Measurements from ENCODE around the gene BPGM.

DNA sequence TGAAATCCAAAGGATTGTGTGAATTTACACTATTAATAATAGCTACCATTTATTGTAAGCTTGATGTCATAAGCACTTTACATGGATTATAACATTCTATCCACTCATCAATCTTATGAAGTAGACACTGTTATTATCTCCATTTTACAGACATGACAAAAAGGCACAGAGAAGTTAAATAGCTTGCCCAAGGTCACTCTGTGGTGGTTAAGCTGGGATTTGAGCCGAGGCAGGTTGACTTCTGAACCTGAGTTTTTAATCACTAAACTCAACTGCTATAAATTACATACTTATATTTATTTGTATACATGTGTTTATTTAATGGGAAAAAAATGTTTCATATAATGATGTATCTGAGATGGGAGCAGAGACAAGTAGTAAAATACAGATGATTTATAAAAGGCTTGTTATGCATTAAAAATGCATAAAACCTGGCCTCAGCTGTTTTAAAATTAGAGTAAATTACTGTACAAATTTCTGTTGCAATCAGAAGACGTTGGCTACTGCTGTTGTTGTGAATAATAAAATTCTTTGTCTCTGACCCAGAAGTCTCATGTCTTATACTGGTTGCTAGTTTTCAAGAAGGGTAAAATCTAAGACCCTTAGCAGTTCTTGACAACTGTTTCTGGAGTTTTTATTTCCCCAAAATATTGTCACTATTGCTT is 71.7 kb downstream of the BPGM start:
- TF ChIP-seq, protein P1, sequence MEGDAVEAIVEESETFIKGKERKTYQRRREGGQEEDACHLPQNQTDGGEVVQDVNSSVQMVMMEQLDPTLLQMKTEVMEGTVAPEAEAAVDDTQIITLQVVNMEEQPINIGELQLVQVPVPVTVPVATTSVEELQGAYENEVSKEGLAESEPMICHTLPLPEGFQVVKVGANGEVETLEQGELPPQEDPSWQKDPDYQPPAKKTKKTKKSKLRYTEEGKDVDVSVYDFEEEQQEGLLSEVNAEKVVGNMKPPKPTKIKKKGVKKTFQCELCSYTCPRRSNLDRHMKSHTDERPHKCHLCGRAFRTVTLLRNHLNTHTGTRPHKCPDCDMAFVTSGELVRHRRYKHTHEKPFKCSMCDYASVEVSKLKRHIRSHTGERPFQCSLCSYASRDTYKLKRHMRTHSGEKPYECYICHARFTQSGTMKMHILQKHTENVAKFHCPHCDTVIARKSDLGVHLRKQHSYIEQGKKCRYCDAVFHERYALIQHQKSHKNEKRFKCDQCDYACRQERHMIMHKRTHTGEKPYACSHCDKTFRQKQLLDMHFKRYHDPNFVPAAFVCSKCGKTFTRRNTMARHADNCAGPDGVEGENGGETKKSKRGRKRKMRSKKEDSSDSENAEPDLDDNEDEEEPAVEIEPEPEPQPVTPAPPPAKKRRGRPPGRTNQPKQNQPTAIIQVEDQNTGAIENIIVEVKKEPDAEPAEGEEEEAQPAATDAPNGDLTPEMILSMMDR (conservative IDR thresholded peaks at IDR 0.05; ENCODE audit: low read depth in 2 of 2) = no peak
- TF ChIP-seq POLR2AphosphoS5 (IDR thresholded peaks at IDR 0.05; ENCODE audit: low read depth) (no peak), EZH2 (IDR thresholded peaks at IDR 0.05; ENCODE audit: low read depth, unreplicated experiment) (no peak), REST (IDR thresholded peaks at IDR 0.05; ENCODE audit: unreplicated experiment) (no peak), EZH2phosphoT487 (IDR thresholded peaks at IDR 0.05; ENCODE audit: unreplicated experiment) (no peak)
- TF ChIP-seq, protein P2, sequence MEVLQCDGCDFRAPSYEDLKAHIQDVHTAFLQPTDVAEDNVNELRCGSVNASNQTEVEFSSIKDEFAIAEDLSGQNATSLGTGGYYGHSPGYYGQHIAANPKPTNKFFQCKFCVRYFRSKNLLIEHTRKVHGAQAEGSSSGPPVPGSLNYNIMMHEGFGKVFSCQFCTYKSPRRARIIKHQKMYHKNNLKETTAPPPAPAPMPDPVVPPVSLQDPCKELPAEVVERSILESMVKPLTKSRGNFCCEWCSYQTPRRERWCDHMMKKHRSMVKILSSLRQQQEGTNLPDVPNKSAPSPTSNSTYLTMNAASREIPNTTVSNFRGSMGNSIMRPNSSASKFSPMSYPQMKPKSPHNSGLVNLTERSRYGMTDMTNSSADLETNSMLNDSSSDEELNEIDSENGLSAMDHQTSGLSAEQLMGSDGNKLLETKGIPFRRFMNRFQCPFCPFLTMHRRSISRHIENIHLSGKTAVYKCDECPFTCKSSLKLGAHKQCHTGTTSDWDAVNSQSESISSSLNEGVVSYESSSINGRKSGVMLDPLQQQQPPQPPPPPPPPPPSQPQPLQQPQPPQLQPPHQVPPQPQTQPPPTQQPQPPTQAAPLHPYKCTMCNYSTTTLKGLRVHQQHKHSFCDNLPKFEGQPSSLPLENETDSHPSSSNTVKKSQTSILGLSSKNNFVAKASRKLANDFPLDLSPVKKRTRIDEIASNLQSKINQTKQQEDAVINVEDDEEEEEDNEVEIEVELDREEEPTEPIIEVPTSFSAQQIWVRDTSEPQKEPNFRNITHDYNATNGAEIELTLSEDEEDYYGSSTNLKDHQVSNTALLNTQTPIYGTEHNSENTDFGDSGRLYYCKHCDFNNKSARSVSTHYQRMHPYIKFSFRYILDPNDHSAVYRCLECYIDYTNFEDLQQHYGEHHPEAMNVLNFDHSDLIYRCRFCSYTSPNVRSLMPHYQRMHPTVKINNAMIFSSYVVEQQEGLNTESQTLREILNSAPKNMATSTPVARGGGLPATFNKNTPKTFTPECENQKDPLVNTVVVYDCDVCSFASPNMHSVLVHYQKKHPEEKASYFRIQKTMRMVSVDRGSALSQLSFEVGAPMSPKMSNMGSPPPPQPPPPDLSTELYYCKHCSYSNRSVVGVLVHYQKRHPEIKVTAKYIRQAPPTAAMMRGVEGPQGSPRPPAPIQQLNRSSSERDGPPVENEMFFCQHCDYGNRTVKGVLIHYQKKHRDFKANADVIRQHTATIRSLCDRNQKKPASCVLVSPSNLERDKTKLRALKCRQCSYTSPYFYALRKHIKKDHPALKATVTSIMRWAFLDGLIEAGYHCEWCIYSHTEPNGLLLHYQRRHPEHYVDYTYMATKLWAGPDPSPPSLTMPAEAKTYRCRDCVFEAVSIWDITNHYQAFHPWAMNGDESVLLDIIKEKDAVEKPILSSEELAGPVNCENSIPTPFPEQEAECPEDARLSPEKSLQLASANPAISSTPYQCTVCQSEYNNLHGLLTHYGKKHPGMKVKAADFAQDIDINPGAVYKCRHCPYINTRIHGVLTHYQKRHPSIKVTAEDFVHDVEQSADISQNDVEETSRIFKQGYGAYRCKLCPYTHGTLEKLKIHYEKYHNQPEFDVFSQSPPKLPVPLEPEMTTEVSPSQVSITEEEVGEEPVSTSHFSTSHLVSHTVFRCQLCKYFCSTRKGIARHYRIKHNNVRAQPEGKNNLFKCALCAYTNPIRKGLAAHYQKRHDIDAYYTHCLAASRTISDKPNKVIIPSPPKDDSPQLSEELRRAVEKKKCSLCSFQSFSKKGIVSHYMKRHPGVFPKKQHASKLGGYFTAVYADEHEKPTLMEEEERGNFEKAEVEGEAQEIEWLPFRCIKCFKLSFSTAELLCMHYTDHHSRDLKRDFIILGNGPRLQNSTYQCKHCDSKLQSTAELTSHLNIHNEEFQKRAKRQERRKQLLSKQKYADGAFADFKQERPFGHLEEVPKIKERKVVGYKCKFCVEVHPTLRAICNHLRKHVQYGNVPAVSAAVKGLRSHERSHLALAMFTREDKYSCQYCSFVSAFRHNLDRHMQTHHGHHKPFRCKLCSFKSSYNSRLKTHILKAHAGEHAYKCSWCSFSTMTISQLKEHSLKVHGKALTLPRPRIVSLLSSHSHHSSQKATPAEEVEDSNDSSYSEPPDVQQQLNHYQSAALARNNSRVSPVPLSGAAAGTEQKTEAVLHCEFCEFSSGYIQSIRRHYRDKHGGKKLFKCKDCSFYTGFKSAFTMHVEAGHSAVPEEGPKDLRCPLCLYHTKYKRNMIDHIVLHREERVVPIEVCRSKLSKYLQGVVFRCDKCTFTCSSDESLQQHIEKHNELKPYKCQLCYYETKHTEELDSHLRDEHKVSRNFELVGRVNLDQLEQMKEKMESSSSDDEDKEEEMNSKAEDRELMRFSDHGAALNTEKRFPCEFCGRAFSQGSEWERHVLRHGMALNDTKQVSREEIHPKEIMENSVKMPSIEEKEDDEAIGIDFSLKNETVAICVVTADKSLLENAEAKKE (CRISPR knock-in tag; IDR thresholded peaks at IDR 0.05) = no peak
